HUES48 (cell line): Measurements from ENCODE around the gene KRT81.

Experiments
- H3K27ac ChIP-seq: one replicate; pipeline ENCODE4 v1.7.0; 2013; ENCODE audit warnings: low read depth, low read length, inconsistent platforms
- H3K27me3 ChIP-seq: 2 replicates; pipeline ENCODE4 v1.6.1; 2013; ENCODE audit warnings: mild to moderate bottlenecking, low read length; ENCODE audit not compliant: control insufficient read depth, insufficient read depth
- H3K36me3 ChIP-seq: 2 replicates; pipeline ENCODE4 v1.6.1; 2013; ENCODE audit warnings: low read length; ENCODE audit not compliant: control insufficient read depth, insufficient read depth
- H3K4me1 ChIP-seq: 2 replicates; pipeline ENCODE4 v1.6.1; 2013; ENCODE audit warnings: mild to moderate bottlenecking, low read length; ENCODE audit not compliant: control insufficient read depth, insufficient read depth
- H3K4me3 ChIP-seq: 2 replicates; pipeline ENCODE4 v1.5.1; 2013; ENCODE audit warnings: mild to moderate bottlenecking, low read depth, low read length
- H3K9ac ChIP-seq: 2 replicates; pipeline ENCODE4 v1.6.1; 2013; ENCODE audit warnings: mild to moderate bottlenecking, low read depth, low read length, moderate library complexity
- H3K9me3 ChIP-seq: 2 replicates; pipeline ENCODE4 v1.6.1; 2013; ENCODE audit warnings: low read length; ENCODE audit not compliant: control insufficient read depth, insufficient read depth

The KRT81 gene

DNA sequence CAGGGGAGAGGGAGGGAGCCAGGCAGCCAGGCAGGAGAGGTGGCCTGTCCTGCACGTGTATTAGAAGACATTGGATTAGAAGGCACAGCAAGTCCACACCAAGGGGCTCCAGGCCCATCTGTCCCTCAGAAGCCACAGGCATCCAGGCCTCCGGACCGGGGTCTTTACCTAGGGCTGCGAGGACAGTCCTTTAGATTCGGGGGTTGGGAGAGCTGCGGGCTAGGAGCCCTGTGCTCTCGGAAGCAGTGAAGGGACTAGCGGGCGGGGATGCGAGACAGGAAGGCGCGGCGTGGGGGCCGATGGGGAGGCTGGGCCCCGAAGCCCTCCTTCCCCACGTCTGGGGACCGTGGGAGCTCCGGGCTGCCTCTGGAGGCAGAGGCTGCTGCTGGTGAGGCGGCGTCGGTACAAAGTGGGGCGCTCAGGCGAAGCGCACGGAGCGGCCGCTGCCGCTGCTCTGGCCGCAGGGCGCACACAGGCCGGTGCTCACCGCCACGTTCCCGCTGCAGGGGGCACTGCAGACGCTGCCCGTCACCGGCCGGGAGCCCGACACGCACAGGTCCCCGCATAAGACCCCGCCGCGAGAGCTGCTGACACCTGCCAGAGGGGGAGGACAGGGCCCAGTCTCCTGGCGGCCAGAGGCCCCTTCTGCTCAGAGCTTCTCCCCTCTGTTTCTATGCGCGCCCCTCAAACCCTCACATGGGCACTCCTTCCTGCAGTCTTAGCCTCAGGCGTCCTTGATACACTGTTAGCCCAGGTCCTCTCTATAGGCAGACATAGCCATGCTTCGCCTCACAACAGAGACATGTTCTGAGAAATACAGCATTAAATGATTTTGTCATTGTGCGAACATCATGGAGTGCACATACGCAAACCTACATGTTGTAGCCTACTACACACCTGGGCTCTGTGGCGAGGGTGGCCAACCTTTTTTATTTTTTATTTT is 41.0 kb downstream of the KRT81 start:
- no peak overlapping the region for H3K9ac ChIP-seq
- peak overlapping the region; percentile 33; the same call in 1 of the 2 replicates for H3K4me3 ChIP-seq
- no peaks in the 10 kb centered on the region for H3K36me3 ChIP-seq
- peaks cover 7% of the 10 kb centered on the region for H3K4me1 ChIP-seq
- H3K27ac ChIP-seq: no peak overlapping the region
- peaks cover 37% of the 10 kb centered on the region for H3K27me3 ChIP-seq
- H3K9me3 ChIP-seq: no peaks in the 10 kb centered on the region

GRCh38 chr12:52249511-52250047 is 41.8 kb downstream of the KRT81 start:
- Histone ChIP-seq H3K27me3 (peaks cover 30% of the 10 kb centered on the region), H3K9ac (no peak overlapping the region), H3K4me1 (peaks cover 7% of the 10 kb centered on the region), H3K36me3 (no peaks in the 10 kb centered on the region), H3K4me3 (no peak overlapping the region), H3K9me3 (no peaks in the 10 kb centered on the region), H3K27ac (no peak overlapping the region)

GRCh38 chr12:52248541-52249461 is 42.5 kb downstream of the KRT81 start:
- no peak overlapping the region for H3K9ac ChIP-seq
- H3K36me3 ChIP-seq: no peaks in the 10 kb centered on the region
- H3K4me3 ChIP-seq: no peak overlapping the region
- H3K4me1 ChIP-seq: peaks cover 7% of the 10 kb centered on the region
- H3K9me3 ChIP-seq: no peaks in the 10 kb centered on the region
- peaks cover 30% of the 10 kb centered on the region for H3K27me3 ChIP-seq
- H3K27ac ChIP-seq: no peak overlapping the region

- H3K36me3 ChIP-seq: no peaks in the 10 kb centered on the region
- peaks cover 7% of the 10 kb centered on the region for H3K4me1 ChIP-seq
- no peak overlapping the region for H3K27ac ChIP-seq
- no peaks in the 10 kb centered on the region for H3K9me3 ChIP-seq
- no peak overlapping the region for H3K4me3 ChIP-seq
- H3K27me3 ChIP-seq: peaks cover 30% of the 10 kb centered on the region
- no peak overlapping the region for H3K9ac ChIP-seq
Measured at GRCh38 chr12:52247622-52248540, 43.5 kb downstream of the KRT81 start.

DNA sequence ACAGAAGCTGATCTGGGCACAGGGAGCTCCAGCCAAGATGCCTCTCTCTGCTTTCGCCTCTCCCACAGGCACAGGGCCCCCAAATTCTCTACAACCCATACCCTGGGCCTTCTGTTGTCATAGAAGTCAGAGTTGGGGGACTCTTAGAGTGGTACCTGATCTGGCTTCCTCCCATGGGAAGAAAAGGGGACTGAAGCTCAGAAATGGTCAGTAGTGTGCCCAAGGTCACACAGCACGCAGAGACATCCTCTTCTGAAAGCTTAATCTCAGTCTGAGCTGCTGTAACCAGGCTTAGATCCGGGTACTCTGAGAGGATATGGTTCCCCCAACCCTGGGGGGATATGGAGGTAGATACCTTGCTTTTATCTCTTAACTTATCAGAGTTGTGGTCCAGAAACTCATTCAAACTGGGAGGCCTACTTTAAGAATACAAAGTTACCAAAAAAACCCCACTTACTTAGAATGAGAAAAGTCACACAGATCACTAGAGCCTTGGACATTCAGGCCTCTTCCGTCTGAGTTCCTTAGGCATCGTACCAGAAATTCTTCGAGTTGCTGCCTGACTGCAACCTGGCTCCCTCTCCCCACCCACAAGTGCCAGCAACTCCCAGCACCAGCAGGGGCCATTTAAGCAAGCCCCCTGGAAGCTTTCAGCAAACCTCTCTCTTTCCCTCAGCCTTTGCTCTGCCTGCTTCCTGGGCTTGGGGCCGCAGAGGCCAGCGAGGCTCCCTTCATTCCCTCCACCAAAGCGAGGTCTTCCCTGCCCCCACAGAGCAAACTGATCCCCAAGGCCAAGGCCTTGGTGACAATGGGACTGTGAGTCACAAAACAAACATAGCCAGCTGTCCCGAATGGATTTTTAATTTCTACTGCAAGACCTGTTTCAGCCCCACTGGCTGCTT is 44.4 kb downstream of the KRT81 start:
- Histone ChIP-seq H3K4me3 (no peak overlapping the region), H3K27me3 (peaks cover 30% of the 10 kb centered on the region), H3K36me3 (no peaks in the 10 kb centered on the region), H3K27ac (peak overlapping the region; percentile 17), H3K9ac (no peak overlapping the region), H3K9me3 (no peaks in the 10 kb centered on the region), H3K4me1 (peaks cover 7% of the 10 kb centered on the region)

GRCh38 chr12:52245962-52246569 is 45.3 kb downstream of the KRT81 start:
- Histone ChIP-seq H3K4me1 (peaks cover 7% of the 10 kb centered on the region; the same call in 1 of the 2 replicates), H3K9ac (no peak overlapping the region), H3K27me3 (peaks cover 22% of the 10 kb centered on the region), H3K36me3 (no peaks in the 10 kb centered on the region), H3K4me3 (no peak overlapping the region), H3K27ac (no peak overlapping the region), H3K9me3 (no peaks in the 10 kb centered on the region)

- Histone ChIP-seq H3K9ac (no peak overlapping the region), H3K27me3 (peaks cover 17% of the 10 kb centered on the region), H3K27ac (no peak overlapping the region), H3K4me1 (peaks cover 7% of the 10 kb centered on the region; the same call in 1 of the 2 replicates), H3K36me3 (no peaks in the 10 kb centered on the region), H3K9me3 (no peaks in the 10 kb centered on the region), H3K4me3 (no peak overlapping the region)
Measured at GRCh38 chr12:52245259-52245961, 45.9 kb downstream of the KRT81 start.

- peaks cover 9% of the 10 kb centered on the region for H3K27me3 ChIP-seq
- H3K9me3 ChIP-seq: no peaks in the 10 kb centered on the region
- H3K4me3 ChIP-seq: no peak overlapping the region
- no peak overlapping the region for H3K9ac ChIP-seq
- no peaks in the 10 kb centered on the region for H3K36me3 ChIP-seq
- no peak overlapping the region for H3K27ac ChIP-seq
- peaks cover 7% of the 10 kb centered on the region; the same call in 1 of the 2 replicates for H3K4me1 ChIP-seq
Measured at GRCh38 chr12:52244615-52244994, 46.7 kb downstream of the KRT81 start.
